Chondrocyte (in vitro differentiated cells): ENCODE measurements around the gene CSNK2A1. TPM values are rescaled to one million over a fixed set of nuclear protein-coding genes. Genes with fewer than 3 reads are reported as not detected.

ENCODE experiments used
- DNase-seq: peaks from one replicate; pipeline ENCODE4 v3.0.0; 2021; ENCODE audit warnings: mixed read lengths, low spot score
- H3K27ac Mint-ChIP-seq: one replicate; pipeline ENCODE4 v1.8.0; 2021; ENCODE audit warnings: mild to moderate bottlenecking, moderate library complexity, mixed read lengths; ENCODE audit not compliant: unreplicated experiment
- H3K27me3 Mint-ChIP-seq: 2 replicates; pipeline ENCODE4 v1.8.0; 2021; ENCODE audit warnings: low read depth, mixed read lengths
- H3K36me3 Mint-ChIP-seq: 2 replicates; pipeline ENCODE4 v1.8.0; 2021; ENCODE audit warnings: low read depth, mixed read lengths
- H3K4me1 Mint-ChIP-seq: 2 replicates; pipeline ENCODE4 v1.8.0; 2021; ENCODE audit warnings: low read depth, mild to moderate bottlenecking, mixed read lengths
- H3K4me3 Mint-ChIP-seq: one replicate; pipeline ENCODE4 v1.8.0; 2021; ENCODE audit warnings: mild to moderate bottlenecking, moderate library complexity, mixed read lengths; ENCODE audit not compliant: unreplicated experiment
- H3K9me3 Mint-ChIP-seq: 2 replicates; pipeline ENCODE4 v1.8.0; 2021; ENCODE audit warnings: low read depth, mixed read lengths
- total RNA-seq: library from RNA; stranded (reverse); gene quantifications from 3 replicates; pipeline ENCODE4 v1.2.1, GENCODE V29; 2021
- TF ChIP-seq, protein P1 (sequence below): fragments of 200-600 bp; sonication (generic); IDR thresholded peaks from 2 replicates; pipeline ENCODE4 v1.5.0; 2021; ENCODE audit warnings: antibody characterized with exemption, mild to moderate bottlenecking, moderate library complexity

The CSNK2A1 gene
- total RNA-seq, 1 donor from 2014 or later = 122 TPM

DNA sequence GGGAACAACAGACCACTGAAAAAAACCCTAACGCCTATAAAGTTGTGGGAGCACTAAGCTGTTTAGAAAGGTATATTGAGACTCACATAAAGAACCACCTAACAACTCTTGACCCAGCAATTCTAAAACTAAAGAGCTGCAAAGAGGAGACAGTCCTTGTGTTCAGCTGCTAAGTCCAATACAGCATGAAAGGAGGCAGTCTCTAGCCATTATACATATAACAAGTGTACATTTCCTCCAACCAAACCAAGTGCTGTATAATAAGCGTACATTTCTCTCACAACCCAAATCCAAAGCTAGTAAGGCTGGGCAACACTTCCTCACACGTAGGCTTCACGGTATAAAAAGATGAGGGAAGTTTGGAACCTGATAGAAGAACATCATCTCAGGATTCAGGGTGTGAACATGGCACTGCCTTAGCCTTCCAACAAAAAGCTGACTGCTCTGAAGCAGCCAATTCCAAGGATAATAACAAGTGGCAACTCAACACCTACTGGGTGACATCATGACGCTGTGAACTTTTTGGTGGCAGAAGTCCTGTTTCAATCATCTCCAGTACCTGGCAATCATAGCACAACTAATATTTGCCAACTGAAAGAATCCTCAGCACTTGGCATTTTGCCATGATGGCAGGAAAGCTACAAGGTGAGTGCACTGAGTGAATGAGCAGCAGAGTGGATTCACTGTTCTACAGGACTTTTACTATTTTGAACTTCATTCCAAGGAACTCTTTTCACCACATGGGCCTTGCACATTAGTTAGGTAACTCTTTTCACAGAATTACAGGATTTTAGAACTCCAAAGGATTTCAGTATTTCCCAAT lies 97.9 kb downstream of the CSNK2A1 start:
- Mint-ChIP-seq H3K27me3 (no peaks in the 10 kb centered on the region), H3K4me3 (no peak overlapping the region), H3K27ac (peak overlapping the region; percentile 95), H3K36me3 (peaks cover 19% of the 10 kb centered on the region), H3K9me3 (no peaks in the 10 kb centered on the region), H3K4me1 (peaks cover 39% of the 10 kb centered on the region)
- TF ChIP-seq, protein P1, sequence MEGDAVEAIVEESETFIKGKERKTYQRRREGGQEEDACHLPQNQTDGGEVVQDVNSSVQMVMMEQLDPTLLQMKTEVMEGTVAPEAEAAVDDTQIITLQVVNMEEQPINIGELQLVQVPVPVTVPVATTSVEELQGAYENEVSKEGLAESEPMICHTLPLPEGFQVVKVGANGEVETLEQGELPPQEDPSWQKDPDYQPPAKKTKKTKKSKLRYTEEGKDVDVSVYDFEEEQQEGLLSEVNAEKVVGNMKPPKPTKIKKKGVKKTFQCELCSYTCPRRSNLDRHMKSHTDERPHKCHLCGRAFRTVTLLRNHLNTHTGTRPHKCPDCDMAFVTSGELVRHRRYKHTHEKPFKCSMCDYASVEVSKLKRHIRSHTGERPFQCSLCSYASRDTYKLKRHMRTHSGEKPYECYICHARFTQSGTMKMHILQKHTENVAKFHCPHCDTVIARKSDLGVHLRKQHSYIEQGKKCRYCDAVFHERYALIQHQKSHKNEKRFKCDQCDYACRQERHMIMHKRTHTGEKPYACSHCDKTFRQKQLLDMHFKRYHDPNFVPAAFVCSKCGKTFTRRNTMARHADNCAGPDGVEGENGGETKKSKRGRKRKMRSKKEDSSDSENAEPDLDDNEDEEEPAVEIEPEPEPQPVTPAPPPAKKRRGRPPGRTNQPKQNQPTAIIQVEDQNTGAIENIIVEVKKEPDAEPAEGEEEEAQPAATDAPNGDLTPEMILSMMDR = no peak
- no peak for DNase-seq

DNA sequence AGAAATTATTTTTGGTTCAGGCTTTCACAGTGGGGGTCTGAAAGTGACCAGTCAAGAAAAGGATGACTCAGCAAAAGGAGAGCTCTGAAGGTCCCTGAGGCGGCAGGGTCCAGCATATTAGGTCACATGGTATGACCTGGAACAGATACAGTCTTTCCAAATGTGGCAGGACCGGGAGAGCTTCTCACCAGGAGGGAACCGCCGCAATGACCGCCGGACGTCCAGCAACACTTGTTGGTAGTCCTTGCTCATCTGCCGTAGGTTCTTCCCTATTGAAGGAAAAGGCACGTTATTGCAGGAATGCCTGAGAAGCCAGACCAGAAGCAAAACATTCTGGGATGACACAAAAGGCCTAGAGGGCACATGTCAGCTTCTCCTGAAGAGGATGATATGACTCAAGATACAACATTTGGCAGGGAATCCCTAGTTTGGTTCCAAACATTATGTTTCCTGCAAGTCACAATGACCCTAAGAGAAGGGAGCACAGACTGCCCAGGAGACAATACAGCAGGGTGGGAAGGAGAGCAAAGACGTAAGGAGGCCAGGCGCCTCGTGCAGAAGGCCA lies 98.6 kb downstream of the CSNK2A1 start:
- H3K9me3 Mint-ChIP-seq = no peaks in the 10 kb centered on the region
- TF ChIP-seq, protein P1 = no peak
- no peak for DNase-seq
- peak overlapping the region; percentile 95 for H3K27ac Mint-ChIP-seq
- peak overlapping the region; percentile 3 for H3K4me3 Mint-ChIP-seq
- peaks cover 39% of the 10 kb centered on the region for H3K4me1 Mint-ChIP-seq
- no peaks in the 10 kb centered on the region for H3K27me3 Mint-ChIP-seq
- peaks cover 23% of the 10 kb centered on the region for H3K36me3 Mint-ChIP-seq

DNA sequence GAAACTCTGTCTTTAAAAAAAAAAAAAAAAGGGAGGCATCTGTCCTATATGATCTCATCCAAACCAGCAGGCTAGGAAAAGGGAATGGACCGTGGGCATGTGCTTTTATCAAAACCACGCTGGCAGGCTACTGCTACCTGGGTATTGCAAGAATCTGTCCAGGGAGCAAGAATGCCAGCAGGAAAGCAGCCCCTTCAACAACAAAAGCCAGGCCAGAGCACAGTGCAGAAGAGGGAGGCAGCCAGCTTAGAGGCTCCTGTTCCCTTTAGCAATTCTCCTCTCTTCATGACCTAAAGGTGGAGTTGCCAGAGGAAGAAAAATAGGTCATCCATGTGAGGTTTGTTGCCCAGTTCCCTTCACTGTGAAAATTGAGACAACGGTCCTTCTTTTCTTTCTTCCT lies 99.5 kb downstream of the CSNK2A1 start:
- no peak for DNase-seq
- no peak overlapping the region for H3K4me3 Mint-ChIP-seq
- peaks cover 36% of the 10 kb centered on the region for H3K4me1 Mint-ChIP-seq
- peak overlapping the region; percentile 95 for H3K27ac Mint-ChIP-seq
- no peaks in the 10 kb centered on the region for H3K9me3 Mint-ChIP-seq
- peaks cover 27% of the 10 kb centered on the region for H3K36me3 Mint-ChIP-seq
- TF ChIP-seq, protein P1 = no peak
- no peaks in the 10 kb centered on the region for H3K27me3 Mint-ChIP-seq

DNA sequence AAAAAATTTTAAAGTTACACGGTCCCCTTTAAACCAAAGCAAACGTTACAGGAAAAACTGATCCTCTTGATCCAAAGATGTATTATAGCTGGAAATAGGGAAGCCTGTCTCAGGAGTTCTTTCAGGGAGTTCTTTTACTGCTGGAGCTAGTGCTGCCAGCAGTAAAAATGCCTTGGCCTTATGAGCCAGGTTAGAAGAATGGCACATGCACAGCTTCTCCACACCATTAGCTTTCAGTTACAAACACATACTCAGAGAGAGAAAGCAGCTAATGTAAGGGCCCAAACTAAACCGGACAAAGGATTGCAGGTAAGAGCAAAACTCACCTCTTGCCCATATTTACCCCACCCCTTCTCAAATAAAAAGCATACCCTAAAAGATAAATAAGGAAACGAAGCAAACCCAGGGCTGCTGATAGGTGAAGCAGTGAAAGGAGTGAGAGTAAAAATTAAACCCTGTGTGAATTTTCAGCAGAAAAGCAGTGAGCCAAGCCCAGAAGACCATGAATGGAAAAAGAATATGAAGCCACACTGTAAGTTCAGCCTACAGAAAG lies 100.3 kb downstream of the CSNK2A1 start:
- no peaks in the 10 kb centered on the region for H3K9me3 Mint-ChIP-seq
- no peaks in the 10 kb centered on the region for H3K27me3 Mint-ChIP-seq
- peak overlapping the region; percentile 61 for H3K27ac Mint-ChIP-seq
- DNase-seq = no peak
- TF ChIP-seq, protein P1 = no peak
- no peak overlapping the region for H3K4me3 Mint-ChIP-seq
- peaks cover 36% of the 10 kb centered on the region for H3K4me1 Mint-ChIP-seq
- peaks cover 29% of the 10 kb centered on the region for H3K36me3 Mint-ChIP-seq

DNA sequence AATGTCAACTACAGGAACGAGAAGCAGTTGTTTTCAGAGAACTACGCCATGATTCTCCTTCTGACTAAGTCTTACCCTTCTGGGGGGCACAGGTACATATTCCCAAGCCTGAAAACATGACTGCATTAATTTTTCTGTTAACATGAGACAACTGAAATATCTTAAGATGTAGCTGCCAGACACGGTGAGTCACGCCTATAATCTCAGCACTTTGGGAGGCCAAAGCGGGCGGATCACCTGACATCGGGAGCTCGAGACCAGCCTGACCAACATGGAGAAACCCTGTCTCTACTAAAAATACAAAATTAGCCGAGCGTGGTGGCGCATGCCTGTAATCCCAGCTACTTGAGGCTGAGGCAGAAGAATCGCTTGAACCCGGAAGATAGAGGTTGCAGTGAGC lies 103.0 kb downstream of the CSNK2A1 start:
- H3K36me3 Mint-ChIP-seq = peaks cover 40% of the 10 kb centered on the region
- TF ChIP-seq, protein P1 = no peak
- DNase-seq = no peak

More for the DNA sequence above, 103.0 kb downstream of the CSNK2A1 start:
- Mint-ChIP-seq H3K27ac (no peak overlapping the region), H3K9me3 (no peaks in the 10 kb centered on the region), H3K4me1 (peaks cover 30% of the 10 kb centered on the region), H3K27me3 (no peaks in the 10 kb centered on the region), H3K4me3 (no peak overlapping the region)
